Glutamatergic neuron (in vitro differentiated cells): ENCODE results near the gene AKR1B15. TPM values are rescaled to one million over a fixed set of nuclear protein-coding genes. Genes with fewer than 3 reads are reported as not detected.
"Not testable (repeated sequence)": the region's sequence is repeated elsewhere in the genome, so short reads cannot be mapped to it uniquely, and the experiment has no call there.

ENCODE experiments used
- DNase-seq: peaks from one replicate; pipeline ENCODE4 v3.0.0; 2022
- H3K27ac Mint-ChIP-seq: one replicate; pipeline ENCODE4 v1.8.0; 2020; ENCODE audit warnings: mild to moderate bottlenecking, mixed read lengths, inconsistent platforms; ENCODE audit not compliant: unreplicated experiment
- H3K27me3 Mint-ChIP-seq: one replicate; pipeline ENCODE4 v1.8.0; 2020; ENCODE audit warnings: mild to moderate bottlenecking, moderate library complexity, mixed read lengths, inconsistent platforms; ENCODE audit not compliant: unreplicated experiment
- H3K36me3 Mint-ChIP-seq: one replicate; pipeline ENCODE4 v1.8.0; 2020; ENCODE audit warnings: mild to moderate bottlenecking, mixed read lengths, inconsistent platforms; ENCODE audit not compliant: unreplicated experiment
- H3K4me1 Mint-ChIP-seq: one replicate; pipeline ENCODE4 v1.8.0; 2020; ENCODE audit warnings: mild to moderate bottlenecking, low read depth, mixed read lengths, inconsistent platforms; ENCODE audit not compliant: unreplicated experiment
- H3K4me3 Mint-ChIP-seq: one replicate; pipeline ENCODE4 v1.8.0; 2020; ENCODE audit warnings: mild to moderate bottlenecking, mixed read lengths, inconsistent platforms; ENCODE audit not compliant: unreplicated experiment
- H3K9me3 Mint-ChIP-seq: one replicate; pipeline ENCODE4 v1.8.0; 2020; ENCODE audit warnings: mild to moderate bottlenecking, moderate library complexity, mixed read lengths, inconsistent platforms; ENCODE audit not compliant: unreplicated experiment
- CTCF ChIP-seq: fragments of 200-600 bp; sonication (generic); IDR thresholded peaks from one replicate; pipeline ENCODE4 v1.5.0; 2021; ENCODE audit not compliant: partially characterized antibody, unreplicated experiment
- total RNA-seq: library from RNA; stranded (reverse); fragmentation: NEBNext Ultra II Directional; extraction: Animal tissue kit (Norgen Biotek cat#: 25700); gene quantifications from one replicate; pipeline ENCODE4 v1.2.1, GENCODE V29; 2021; ENCODE audit not compliant: unreplicated experiment

AKR1B15 gene
- total RNA-seq, 1 donor from 2014 or later: not detected

GRCh38 chr7:134539380-134540004, 9.4 kb upstream of the AKR1B15 start:
- no peak overlapping the region for H3K27ac Mint-ChIP-seq
- peaks cover 2% of the 10 kb centered on the region for H3K27me3 Mint-ChIP-seq
- no peaks in the 10 kb centered on the region for H3K4me1 Mint-ChIP-seq
- H3K36me3 Mint-ChIP-seq: no peaks in the 10 kb centered on the region
- H3K4me3 Mint-ChIP-seq: no peak overlapping the region
- no peak for DNase-seq
- no peak for TF ChIP-seq CTCF
- peaks cover 2% of the 10 kb centered on the region for H3K9me3 Mint-ChIP-seq

DNA sequence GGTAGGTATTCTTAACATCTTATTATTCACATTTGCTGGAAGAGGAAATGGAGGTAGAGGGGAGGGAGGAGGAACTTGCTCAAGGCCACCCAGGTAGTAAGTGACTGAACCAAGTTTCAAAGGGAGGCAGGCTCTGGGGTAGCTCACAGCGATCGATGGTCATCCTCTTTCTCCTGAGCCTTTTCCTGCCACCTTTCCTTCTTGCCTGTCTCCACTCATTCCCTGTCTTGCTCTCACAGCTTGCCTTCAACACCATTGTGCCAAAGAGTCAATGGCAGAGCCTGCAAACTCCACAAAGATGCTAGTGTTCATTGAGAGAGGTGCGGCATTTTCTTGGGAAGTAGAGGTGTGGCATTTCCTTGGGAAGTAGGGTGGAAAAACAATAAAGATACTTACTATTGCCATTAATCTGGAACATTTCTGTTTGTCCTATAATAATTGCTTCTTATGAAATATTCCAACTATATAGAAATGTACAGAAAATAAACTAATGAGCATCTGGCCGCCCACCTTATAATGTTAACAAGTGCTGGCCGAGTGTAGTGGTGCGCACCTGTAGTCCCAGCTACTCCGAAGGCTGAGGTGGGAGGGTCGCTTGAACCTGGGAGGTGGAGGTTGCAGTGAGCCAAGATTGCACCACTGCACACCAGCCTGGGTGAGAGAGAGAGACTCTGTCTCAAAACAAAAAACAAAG, 7.3 kb upstream of the AKR1B15 start:
- not testable (repeated sequence) for H3K4me3 Mint-ChIP-seq, H3K27me3 Mint-ChIP-seq, H3K27ac Mint-ChIP-seq, H3K36me3 Mint-ChIP-seq, H3K9me3 Mint-ChIP-seq, DNase-seq
- H3K4me1 Mint-ChIP-seq: peaks cover 14% of the 10 kb centered on the region

- no peak overlapping the region for H3K27ac Mint-ChIP-seq
Observed at GRCh38 chr7:134542195-134542771, 6.6 kb upstream of the AKR1B15 start.

GRCh38 chr7:134545380-134545779, 3.5 kb upstream of the AKR1B15 start:
- H3K36me3 Mint-ChIP-seq: peaks cover 4% of the 10 kb centered on the region
- TF ChIP-seq CTCF: no peak
- peaks cover 18% of the 10 kb centered on the region for H3K9me3 Mint-ChIP-seq
- H3K27ac Mint-ChIP-seq: peak overlapping the region; percentile 100
- H3K4me3 Mint-ChIP-seq: no peak overlapping the region
- peaks cover 14% of the 10 kb centered on the region for H3K27me3 Mint-ChIP-seq
- DNase-seq: no peak
- H3K4me1 Mint-ChIP-seq: peaks cover 39% of the 10 kb centered on the region

More at GRCh38 chr7:134542195-134542771, 6.6 kb upstream of the AKR1B15 start:
- Mint-ChIP-seq H3K4me3 (no peak overlapping the region), H3K9me3 (peaks cover 11% of the 10 kb centered on the region), H3K27me3 (peaks cover 11% of the 10 kb centered on the region), H3K4me1 (peaks cover 20% of the 10 kb centered on the region), H3K36me3 (peaks cover 4% of the 10 kb centered on the region)
- no peak for TF ChIP-seq CTCF
- no peak for DNase-seq

DNA sequence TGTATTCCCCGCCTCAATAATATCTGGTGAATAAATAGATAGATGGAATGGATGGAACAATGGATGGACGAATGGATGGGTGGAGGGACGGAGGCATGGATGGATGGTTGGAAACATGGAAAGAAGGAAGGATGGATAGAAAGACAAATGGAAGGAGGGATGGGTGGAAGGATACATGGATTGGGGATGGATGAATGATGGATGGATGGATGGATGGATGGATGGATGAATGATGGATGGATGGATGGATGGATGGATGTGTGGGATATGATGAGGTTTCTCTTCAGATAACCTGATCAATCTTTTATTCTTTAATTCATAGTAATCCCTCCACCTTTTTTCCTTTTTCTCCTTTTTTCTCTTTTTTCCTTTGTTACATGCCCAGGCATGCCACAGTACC, 3.0 kb upstream of the AKR1B15 start:
- peaks cover 39% of the 10 kb centered on the region for H3K4me1 Mint-ChIP-seq
- no peak for DNase-seq
- peaks cover 18% of the 10 kb centered on the region for H3K9me3 Mint-ChIP-seq
- H3K4me3 Mint-ChIP-seq: peak overlapping the region; percentile 66
- no peak for TF ChIP-seq CTCF
- peak overlapping the region; percentile 100 for H3K27ac Mint-ChIP-seq
- peaks cover 14% of the 10 kb centered on the region for H3K27me3 Mint-ChIP-seq
- peaks cover 4% of the 10 kb centered on the region for H3K36me3 Mint-ChIP-seq
